Testis (tissue), 2 donors: ENCODE measurements around the gene LST1.
A peak's percentile ranks its signal among the peaks of the same experiment; 100 is the strongest.

ENCODE experiments used
- CTCF ChIP-seq, 3 experiments: fragments of 450-650 bp in 2 of 3; fragments of 200-600 bp in 1 of 3; sonication (generic) in 1 of 3; IDR thresholded peaks; one replicate each; pipeline ENCODE4 v1.5.1; 2016 to 2019; ENCODE audit warnings: antibody characterized with exemption in 3 of 3, mild to moderate bottlenecking in 2 of 3, moderate library complexity in 1 of 3
- POLR2A ChIP-seq: fragments of 450-650 bp; IDR thresholded peaks from one replicate; pipeline ENCODE4 v1.6.1; 2017; ENCODE audit warnings: antibody characterized with exemption, mild to moderate bottlenecking, moderate library complexity

DNA sequence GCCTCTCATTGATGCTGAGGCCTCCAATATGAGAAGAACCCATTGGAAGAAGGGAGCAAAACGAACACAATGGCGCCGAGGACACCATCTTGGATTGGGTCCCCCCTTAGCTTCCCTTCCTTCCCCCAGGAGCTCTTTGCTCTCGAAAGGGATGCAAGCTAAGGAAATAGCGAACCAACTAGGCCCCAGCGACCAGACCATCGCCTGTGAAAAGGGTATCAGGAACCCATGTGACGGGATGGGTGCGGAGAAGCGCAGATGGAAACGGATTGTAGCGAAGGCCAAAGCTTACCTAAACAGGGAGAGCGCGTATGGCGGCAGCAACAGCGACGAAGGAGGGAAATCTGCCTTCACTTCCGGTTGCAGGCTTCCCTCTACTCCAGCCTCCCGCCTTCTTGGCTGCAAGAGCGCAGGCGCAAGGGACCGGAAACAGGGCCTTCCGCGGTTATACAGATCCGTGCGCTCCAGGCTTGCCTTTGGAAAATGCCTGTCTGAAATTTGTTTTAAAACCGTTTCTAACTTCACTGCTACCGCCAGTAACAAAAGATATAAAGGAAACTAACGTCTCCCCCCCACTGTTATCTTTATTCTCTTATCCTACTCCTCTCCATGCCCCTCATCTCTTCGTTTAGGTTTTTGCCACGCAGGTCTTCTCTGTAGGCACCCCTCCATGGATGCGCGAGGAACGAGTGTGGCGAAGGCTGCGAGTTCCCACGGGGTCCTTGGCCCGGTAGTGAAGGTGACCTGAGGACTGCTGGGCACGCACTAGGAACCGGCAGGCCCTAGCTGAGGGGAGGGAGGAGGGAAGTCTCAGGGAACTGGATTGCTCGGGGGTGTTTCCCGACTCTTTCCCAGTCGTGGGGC lies 44.2 kb upstream of the LST1 start, which contains the start of gene DDX39B:
- TF ChIP-seq POLR2A (peak; percentile 29), CTCF (IDR thresholded peaks at IDR 0.05) (no peak)
